Osteoblast (primary cell): ENCODE data around the gene GALNS. TPM values are rescaled to one million over a fixed set of nuclear protein-coding genes. Genes with fewer than 3 reads are reported as not detected.

Source experiments
- DNase-seq: peaks from one replicate; pipeline ENCODE4 v3.0.0; 2011; ENCODE audit warnings: low spot score, mixed read lengths; ENCODE audit not compliant: insufficient read length; ENCODE audit errors: missing footprints
- H2AFZ ChIP-seq: 2 replicates; pipeline ENCODE4 v1.6.0; 2011; ENCODE audit warnings: mild to moderate bottlenecking, low read length
- H3K27ac ChIP-seq: 2 replicates; pipeline ENCODE4 v1.5.1; 2011; ENCODE audit warnings: mild to moderate bottlenecking, low read depth, low read length, moderate library complexity
- H3K27me3 ChIP-seq: 2 replicates; pipeline ENCODE4 v1.6.0; 2012; ENCODE audit warnings: mild to moderate bottlenecking, control low read depth, inconsistent platforms, low read length, moderate library complexity; ENCODE audit not compliant: insufficient read depth
- H3K36me3 ChIP-seq: 2 replicates; pipeline ENCODE4 v1.5.1; 2011; ENCODE audit warnings: mild to moderate bottlenecking, low read length, control low read depth, moderate library complexity; ENCODE audit not compliant: insufficient read depth
- H3K4me1 ChIP-seq: 2 replicates; pipeline ENCODE4 v1.5.1; 2011; ENCODE audit warnings: mild to moderate bottlenecking, low read length, control low read depth, moderate library complexity; ENCODE audit not compliant: insufficient read depth
- H3K4me2 ChIP-seq: 2 replicates; pipeline ENCODE4 v1.6.0; 2011; ENCODE audit warnings: mild to moderate bottlenecking, low read length; ENCODE audit not compliant: insufficient read depth
- H3K4me3 ChIP-seq: fragments of 200-600 bp; sonication (generic); 3 replicates; pipeline ENCODE4 v1.5.1; 2012; ENCODE audit warnings: mild to moderate bottlenecking, low read length, inconsistent platforms; ENCODE audit not compliant: insufficient read depth
- H3K79me2 ChIP-seq: 2 replicates; pipeline ENCODE4 v1.6.0; 2012; ENCODE audit warnings: mild to moderate bottlenecking, low read length, control low read depth, inconsistent platforms; ENCODE audit not compliant: insufficient read depth
- H3K9me3 ChIP-seq: 2 replicates; pipeline ENCODE4 v1.5.1; 2011; ENCODE audit warnings: low read depth, low read length, control low read depth
- H4K20me1 ChIP-seq: 2 replicates; pipeline ENCODE4 v1.6.0; 2012; ENCODE audit warnings: mild to moderate bottlenecking, low read length, control low read depth; ENCODE audit not compliant: insufficient read depth
- total RNA-seq: library from RNA; depleted of rRNA; stranded (reverse); fragments of >200 nt; gene quantifications from 2 replicates; pipeline ENCODE4 v1.2.3, GENCODE V29; 2012
- TF ChIP-seq, protein P1 (sequence below): IDR thresholded peaks from 2 replicates; pipeline ENCODE4 v1.5.1; 2011; ENCODE audit warnings: mild to moderate bottlenecking, low read depth, low read length, moderate library complexity; ENCODE audit errors: extremely low read depth

GALNS gene
- total RNA-seq, 1 donor: 48.1 TPM

DNA sequence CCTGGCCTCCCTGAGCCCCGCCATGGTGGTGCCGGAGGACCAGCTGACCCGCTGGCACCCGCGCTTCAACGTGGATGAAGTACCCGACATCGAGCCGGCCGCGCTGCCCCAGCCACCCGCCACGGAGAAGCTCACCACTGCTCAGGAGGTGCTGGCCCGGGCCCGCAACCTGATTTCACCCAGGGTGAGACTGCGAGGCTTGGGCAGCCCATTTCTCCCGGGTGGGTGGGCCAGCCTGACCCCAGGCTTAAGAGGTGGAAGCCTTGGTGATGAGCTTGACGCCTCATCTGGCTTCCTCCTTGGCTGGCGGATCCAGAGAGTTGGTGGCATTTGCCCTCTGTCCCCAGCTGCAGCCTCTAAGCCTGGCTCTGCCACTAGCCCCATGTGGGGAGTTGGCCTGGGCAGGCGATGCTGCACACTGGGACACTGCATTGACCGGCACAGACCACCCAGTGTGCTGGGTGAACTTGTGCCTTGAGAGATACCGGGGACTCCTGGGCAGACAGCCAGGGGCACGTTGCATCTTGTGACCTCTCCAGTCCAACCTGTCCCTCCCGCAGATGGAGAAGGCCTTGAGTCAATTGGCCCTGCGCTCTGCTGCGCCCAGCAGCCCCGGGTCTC lies 50.1 kb downstream of the GALNS start:
- H3K79me2 ChIP-seq: peaks cover 26% of the 10 kb centered on the region
- DNase-seq: peak; percentile 86
- peaks cover 26% of the 10 kb centered on the region for H3K36me3 ChIP-seq
- TF ChIP-seq, protein P1, sequence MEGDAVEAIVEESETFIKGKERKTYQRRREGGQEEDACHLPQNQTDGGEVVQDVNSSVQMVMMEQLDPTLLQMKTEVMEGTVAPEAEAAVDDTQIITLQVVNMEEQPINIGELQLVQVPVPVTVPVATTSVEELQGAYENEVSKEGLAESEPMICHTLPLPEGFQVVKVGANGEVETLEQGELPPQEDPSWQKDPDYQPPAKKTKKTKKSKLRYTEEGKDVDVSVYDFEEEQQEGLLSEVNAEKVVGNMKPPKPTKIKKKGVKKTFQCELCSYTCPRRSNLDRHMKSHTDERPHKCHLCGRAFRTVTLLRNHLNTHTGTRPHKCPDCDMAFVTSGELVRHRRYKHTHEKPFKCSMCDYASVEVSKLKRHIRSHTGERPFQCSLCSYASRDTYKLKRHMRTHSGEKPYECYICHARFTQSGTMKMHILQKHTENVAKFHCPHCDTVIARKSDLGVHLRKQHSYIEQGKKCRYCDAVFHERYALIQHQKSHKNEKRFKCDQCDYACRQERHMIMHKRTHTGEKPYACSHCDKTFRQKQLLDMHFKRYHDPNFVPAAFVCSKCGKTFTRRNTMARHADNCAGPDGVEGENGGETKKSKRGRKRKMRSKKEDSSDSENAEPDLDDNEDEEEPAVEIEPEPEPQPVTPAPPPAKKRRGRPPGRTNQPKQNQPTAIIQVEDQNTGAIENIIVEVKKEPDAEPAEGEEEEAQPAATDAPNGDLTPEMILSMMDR: no peak
- no peak overlapping the region for H3K4me3 ChIP-seq
- peaks cover 30% of the 10 kb centered on the region for H3K4me1 ChIP-seq
- H4K20me1 ChIP-seq: peaks cover 12% of the 10 kb centered on the region
- no peaks in the 10 kb centered on the region for H3K27me3 ChIP-seq
- H3K4me2 ChIP-seq: no peak overlapping the region
- H3K27ac ChIP-seq: no peak overlapping the region
- H3K9me3 ChIP-seq: no peaks in the 10 kb centered on the region
- H2AFZ ChIP-seq: no peak overlapping the region

DNA sequence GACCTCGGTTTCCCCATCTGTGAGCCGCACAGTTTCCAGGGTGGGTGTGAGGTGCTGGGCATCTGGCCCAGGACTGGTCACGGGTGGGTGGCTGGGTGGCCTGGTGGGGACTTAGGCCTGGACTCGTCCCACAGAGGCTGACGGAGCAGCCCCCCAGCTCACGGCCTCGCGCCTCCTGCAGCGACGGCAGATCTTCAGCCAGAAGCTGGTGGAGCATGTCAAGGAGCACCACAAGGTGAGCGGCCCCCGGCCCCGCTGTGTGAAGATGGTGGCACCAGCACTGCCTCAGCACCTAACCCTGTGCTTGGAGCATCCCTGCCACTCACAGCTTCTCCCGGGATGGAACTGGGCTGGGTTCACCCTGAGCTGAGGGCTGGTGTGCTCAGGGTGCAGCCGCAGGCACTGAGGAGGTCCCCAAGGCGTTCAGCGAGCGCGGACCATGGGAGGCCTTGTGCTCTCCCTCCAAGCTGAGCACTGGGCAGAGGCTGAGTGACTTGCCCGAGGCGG lies 50.8 kb downstream of the GALNS start:
- H3K79me2 ChIP-seq: peaks cover 26% of the 10 kb centered on the region
- peaks cover 12% of the 10 kb centered on the region for H4K20me1 ChIP-seq
- H3K27me3 ChIP-seq: no peaks in the 10 kb centered on the region
- no peak overlapping the region for H3K4me3 ChIP-seq
- H2AFZ ChIP-seq: no peak overlapping the region
- H3K4me1 ChIP-seq: peaks cover 28% of the 10 kb centered on the region
- H3K27ac ChIP-seq: no peak overlapping the region
- H3K9me3 ChIP-seq: no peaks in the 10 kb centered on the region
- TF ChIP-seq, protein P1: no peak
- H3K36me3 ChIP-seq: peaks cover 26% of the 10 kb centered on the region
- H3K4me2 ChIP-seq: no peak overlapping the region
- peak; percentile 83 for DNase-seq

DNA sequence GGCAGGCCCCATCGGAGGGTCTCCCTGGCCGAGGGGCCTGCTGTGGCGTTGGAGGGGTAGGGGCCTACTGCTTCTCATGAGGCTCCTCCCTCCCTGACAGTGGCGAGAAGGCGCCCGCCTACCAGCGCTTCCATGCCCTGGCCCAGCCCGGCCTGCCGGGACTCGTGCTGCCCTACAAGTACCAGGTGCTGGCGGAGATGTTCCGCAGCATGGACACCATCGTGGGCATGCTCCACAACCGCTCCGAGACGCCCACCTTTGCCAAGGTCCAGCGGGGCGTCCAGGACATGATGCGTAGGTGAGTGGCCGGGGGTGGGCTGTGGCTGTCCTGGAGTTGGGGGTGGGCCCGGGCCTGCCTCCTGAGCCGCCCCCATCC lies 51.4 kb downstream of the GALNS start:
- TF ChIP-seq, protein P1: no peak
- Histone ChIP-seq H4K20me1 (peaks cover 9% of the 10 kb centered on the region), H3K9me3 (no peaks in the 10 kb centered on the region), H3K27me3 (no peaks in the 10 kb centered on the region), H3K4me1 (peaks cover 22% of the 10 kb centered on the region), H3K27ac (no peak overlapping the region), H3K4me2 (peak overlapping the region; percentile 87), H3K4me3 (no peak overlapping the region), H3K79me2 (peaks cover 22% of the 10 kb centered on the region), H3K36me3 (peaks cover 26% of the 10 kb centered on the region), H2AFZ (no peak overlapping the region)
- DNase-seq: peak; percentile 73

DNA sequence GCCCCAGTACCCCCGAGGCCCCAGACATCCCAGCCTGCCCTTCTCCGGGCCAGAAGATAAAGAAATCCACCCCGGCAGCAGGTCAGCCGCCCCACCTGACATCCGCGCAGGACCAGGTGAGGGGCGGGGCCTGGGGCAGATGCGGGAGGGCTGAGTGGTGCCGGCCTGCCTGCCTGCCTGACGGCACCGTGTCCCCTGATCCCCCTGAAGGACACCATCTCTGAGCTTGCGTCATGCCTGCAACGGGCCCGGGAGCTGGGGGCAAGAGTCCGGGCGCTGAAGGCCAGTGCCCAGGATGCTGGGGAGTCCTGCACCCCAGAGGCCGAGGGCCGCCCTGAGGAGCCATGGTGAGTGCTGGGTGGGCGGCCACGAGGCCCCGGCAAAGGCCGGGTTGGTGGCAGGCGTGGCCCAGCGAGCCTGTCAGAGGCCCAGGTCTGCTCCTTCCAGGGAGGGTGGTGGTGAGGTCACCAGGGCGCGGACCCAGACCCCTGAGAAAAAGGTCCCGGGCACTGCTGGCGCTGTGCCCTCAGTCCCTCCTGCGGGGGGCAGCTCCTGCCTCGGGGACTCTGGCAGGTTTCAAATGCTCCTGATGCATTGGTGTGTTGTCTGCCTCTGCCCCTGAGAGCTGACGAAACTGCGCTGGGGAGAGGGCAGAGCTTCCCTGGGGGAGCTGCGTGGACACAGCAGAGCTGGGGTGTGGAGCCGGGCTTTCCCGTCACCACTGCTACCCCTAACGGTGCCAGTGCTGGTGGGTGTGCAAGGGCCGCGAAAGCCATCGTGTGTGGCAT lies 52.0 kb downstream of the GALNS start:
- Histone ChIP-seq H3K4me3 (peak overlapping the region; percentile 80), H3K27ac (no peak overlapping the region)

More for the DNA sequence above, 52.0 kb downstream of the GALNS start:
- H4K20me1 ChIP-seq: peaks cover 4% of the 10 kb centered on the region
- H3K27me3 ChIP-seq: no peaks in the 10 kb centered on the region
- peak overlapping the region; percentile 62 for H2AFZ ChIP-seq
- peaks cover 16% of the 10 kb centered on the region for H3K79me2 ChIP-seq
- H3K36me3 ChIP-seq: peaks cover 25% of the 10 kb centered on the region
- TF ChIP-seq, protein P1: no peak
- peak; percentile 93 for DNase-seq
- no peaks in the 10 kb centered on the region for H3K9me3 ChIP-seq
- peaks cover 17% of the 10 kb centered on the region for H3K4me1 ChIP-seq
- H3K4me2 ChIP-seq: peak overlapping the region; percentile 87
